Astrocyte (in vitro differentiated cells and primary cell): ENCODE results near the gene SC5D. TPM values are rescaled to one million over a fixed set of nuclear protein-coding genes. Genes with fewer than 3 reads are reported as not detected.
A peak's percentile ranks its signal among the peaks of the same experiment; 100 is the strongest.

Experiments
- DNase-seq: peaks from one replicate; pipeline ENCODE4 v3.0.0-alpha.2; 2010; ENCODE audit warnings: low read depth
- FAIRE-seq: peaks from 2 replicates; lab custom pipeline; 2011; peaks lifted over from hg19 to GRCh38; lab: Jason Lieb, UNC
- H2AFZ ChIP-seq: 2 replicates; pipeline ENCODE4 v1.6.0; 2012; ENCODE audit warnings: low read depth, low read length, inconsistent platforms
- H3K27ac ChIP-seq: 2 replicates; pipeline ENCODE4 v1.5.1; 2011; ENCODE audit warnings: low read depth, low read length, inconsistent platforms
- H3K27me3 ChIP-seq: 2 replicates; pipeline ENCODE4 v1.6.0; 2011; ENCODE audit warnings: low read length, inconsistent platforms; ENCODE audit not compliant: insufficient read depth
- H3K36me3 ChIP-seq: 2 replicates; pipeline ENCODE4 v1.5.1; 2011; ENCODE audit warnings: low read length, inconsistent platforms; ENCODE audit not compliant: insufficient read depth
- H3K4me1 ChIP-seq: 2 replicates; pipeline ENCODE4 v1.5.1; 2011; ENCODE audit warnings: low read length, inconsistent platforms; ENCODE audit not compliant: insufficient read depth
- H3K4me2 ChIP-seq: 2 replicates; pipeline ENCODE4 v1.6.0; 2012; ENCODE audit warnings: low read length, inconsistent platforms
- H3K4me3 ChIP-seq: 2 replicates; pipeline ENCODE4 v1.5.1; 2011; ENCODE audit warnings: low read depth, mild to moderate bottlenecking, low read length, inconsistent platforms; ENCODE audit not compliant: insufficient read depth
- H3K79me2 ChIP-seq: 2 replicates; pipeline ENCODE4 v1.6.0; 2012; ENCODE audit warnings: mild to moderate bottlenecking, low read length, inconsistent platforms; ENCODE audit not compliant: insufficient read depth
- H3K9ac ChIP-seq: 2 replicates; pipeline ENCODE4 v1.6.0; 2012; ENCODE audit warnings: mild to moderate bottlenecking, low read length, inconsistent platforms
- H3K9me3 ChIP-seq: 2 replicates; pipeline ENCODE4 v1.5.1; 2012; ENCODE audit warnings: low read depth, mild to moderate bottlenecking, low read length, inconsistent platforms; ENCODE audit not compliant: insufficient read depth
- H4K20me1 ChIP-seq: 2 replicates; pipeline ENCODE4 v1.6.0; 2012; ENCODE audit warnings: low read length, inconsistent platforms; ENCODE audit not compliant: insufficient read depth
- H3K27ac Mint-ChIP-seq: one replicate; pipeline ENCODE4 v1.8.0; 2021; ENCODE audit warnings: mild to moderate bottlenecking, mixed read lengths; ENCODE audit not compliant: unreplicated experiment
- H3K27me3 Mint-ChIP-seq: one replicate; pipeline ENCODE4 v1.8.0; 2021; ENCODE audit warnings: low read depth, mixed read lengths; ENCODE audit not compliant: unreplicated experiment
- H3K36me3 Mint-ChIP-seq: one replicate; pipeline ENCODE4 v1.8.0; 2021; ENCODE audit warnings: low read depth, mixed read lengths; ENCODE audit not compliant: unreplicated experiment
- H3K4me1 Mint-ChIP-seq: one replicate; pipeline ENCODE4 v1.8.0; 2021; ENCODE audit warnings: low read depth, mixed read lengths; ENCODE audit not compliant: unreplicated experiment
- H3K4me3 Mint-ChIP-seq: one replicate; pipeline ENCODE4 v1.8.0; 2021; ENCODE audit warnings: mild to moderate bottlenecking, moderate library complexity, mixed read lengths; ENCODE audit not compliant: unreplicated experiment
- H3K9me3 Mint-ChIP-seq: one replicate; pipeline ENCODE4 v1.8.0; 2021; ENCODE audit warnings: mild to moderate bottlenecking, mixed read lengths; ENCODE audit not compliant: unreplicated experiment
- CTCF ChIP-seq: IDR thresholded peaks from 2 replicates; pipeline ENCODE4 v1.5.1; 2011; ENCODE audit warnings: low read depth, mild to moderate bottlenecking, inconsistent platforms, low read length, moderate library complexity; ENCODE audit not compliant: insufficient read depth
- EZH2 ChIP-seq: IDR thresholded peaks from 2 replicates; pipeline ENCODE4 v1.6.1; 2012; ENCODE audit warnings: mild to moderate bottlenecking, low read length, inconsistent platforms; ENCODE audit not compliant: insufficient read depth
- total RNA-seq: library from RNA; stranded (reverse); gene quantifications from 2 replicates; pipeline ENCODE4 v1.2.1, GENCODE V29; 2021

The SC5D gene
- total RNA-seq, 1 donor from 2014 or later, result 81.8 TPM

- Histone ChIP-seq H4K20me1 (no peaks in the 10 kb centered on the region), H3K9me3 (no peaks in the 10 kb centered on the region), H3K4me2 (no peak overlapping the region), H3K4me3 (no peak overlapping the region), H3K9ac (no peak overlapping the region), H3K27ac (no peak overlapping the region), H3K4me1 (no peaks in the 10 kb centered on the region), H3K79me2 (no peaks in the 10 kb centered on the region), H3K36me3 (no peaks in the 10 kb centered on the region), H2AFZ (no peak overlapping the region), H3K27me3 (peaks cover 3% of the 10 kb centered on the region)
- DNase-seq (no peak), FAIRE-seq (no peak)
- H3K4me1 Mint-ChIP-seq, result peaks cover 3% of the 10 kb centered on the region
- no peaks in the 10 kb centered on the region for H3K9me3 Mint-ChIP-seq
- H3K36me3 Mint-ChIP-seq, result peaks cover 7% of the 10 kb centered on the region
- H3K27ac Mint-ChIP-seq, result no peak overlapping the region
- no peaks in the 10 kb centered on the region for H3K27me3 Mint-ChIP-seq
- no peak for TF ChIP-seq CTCF
- no peak for TF ChIP-seq EZH2
- peak overlapping the region; percentile 24 for H3K4me3 Mint-ChIP-seq
Observed at GRCh38 chr11:121312483-121312882, 19.9 kb downstream of the SC5D start.

GRCh38 chr11:121318848-121319834 is 26.6 kb downstream of the SC5D start:
- no peak overlapping the region for H3K4me3 Mint-ChIP-seq
- DNase-seq (peak; percentile 41), FAIRE-seq (no peak)
- no peaks in the 10 kb centered on the region for H3K9me3 ChIP-seq
- H4K20me1 ChIP-seq, result no peaks in the 10 kb centered on the region
- H3K4me2 ChIP-seq, result no peak overlapping the region
- H3K27me3 ChIP-seq, result peaks cover 12% of the 10 kb centered on the region
- no peaks in the 10 kb centered on the region for H3K36me3 ChIP-seq
- H3K9me3 Mint-ChIP-seq, result no peaks in the 10 kb centered on the region
- H3K4me1 ChIP-seq, result no peaks in the 10 kb centered on the region
- H2AFZ ChIP-seq, result no peak overlapping the region
- TF ChIP-seq EZH2, result no peak
- peak; percentile 90 for TF ChIP-seq CTCF
- no peaks in the 10 kb centered on the region for H3K79me2 ChIP-seq
- no peak overlapping the region for H3K27ac Mint-ChIP-seq
- H3K27ac ChIP-seq, result no peak overlapping the region
- no peak overlapping the region for H3K9ac ChIP-seq
- H3K4me3 ChIP-seq, result no peak overlapping the region
- no peaks in the 10 kb centered on the region for H3K4me1 Mint-ChIP-seq
- no peaks in the 10 kb centered on the region for H3K36me3 Mint-ChIP-seq
- peaks cover 8% of the 10 kb centered on the region for H3K27me3 Mint-ChIP-seq
